H9 (cell line): ENCODE measurements around the gene TNPO3. TPM values are rescaled to one million over a fixed set of nuclear protein-coding genes. Genes with fewer than 3 reads are reported as not detected.

ENCODE experiments used
- DNase-seq: peaks from one replicate; pipeline ENCODE4 v3.0.0-alpha.2; 2017
- H2AFZ ChIP-seq: one replicate; pipeline ENCODE4 v1.6.1; 2013; ENCODE audit warnings: mild to moderate bottlenecking, low read length, control low read depth, moderate library complexity
- H2AK5ac ChIP-seq: 2 replicates; pipeline ENCODE4 v1.6.1; 2013; ENCODE audit warnings: low read length, control low read depth, mixed read lengths; ENCODE audit not compliant: insufficient read length
- H2BK120ac ChIP-seq: one replicate; pipeline ENCODE4 v1.6.1; 2013; ENCODE audit warnings: low read depth, mild to moderate bottlenecking, low read length, control low read depth, inconsistent platforms; ENCODE audit not compliant: poor library complexity, severe bottlenecking
- H2BK12ac ChIP-seq: 2 replicates; pipeline ENCODE4 v1.6.1; 2013; ENCODE audit warnings: low read length, control low read depth, mixed read lengths, low read depth; ENCODE audit not compliant: insufficient read length
- H2BK15ac ChIP-seq: 2 replicates; pipeline ENCODE4 v1.6.1; 2013; ENCODE audit warnings: low read depth, low read length, control low read depth
- H2BK20ac ChIP-seq: one replicate; pipeline ENCODE4 v1.6.1; 2013; ENCODE audit warnings: low read depth, mild to moderate bottlenecking, low read length, control low read depth, inconsistent platforms; ENCODE audit not compliant: poor library complexity, severe bottlenecking
- H2BK5ac ChIP-seq: 2 replicates; pipeline ENCODE4 v1.6.1; 2013; ENCODE audit warnings: low read length, control low read depth, mixed read lengths; ENCODE audit not compliant: insufficient read length
- H3K14ac ChIP-seq: 2 replicates; pipeline ENCODE4 v1.6.1; 2013; ENCODE audit warnings: low read length, control low read depth; ENCODE audit not compliant: insufficient read depth
- H3K18ac ChIP-seq: 2 replicates; pipeline ENCODE4 v1.6.1; 2013; ENCODE audit warnings: low read depth, mild to moderate bottlenecking, mixed read lengths, low read length, control low read depth; ENCODE audit not compliant: insufficient read length
- H3K23ac ChIP-seq: 2 replicates; pipeline ENCODE4 v1.6.1; 2013; ENCODE audit warnings: low read length, control low read depth, mixed read lengths, low read depth; ENCODE audit not compliant: insufficient read length
- H3K23me2 ChIP-seq: 2 replicates; pipeline ENCODE4 v1.6.1; 2013; ENCODE audit warnings: low read depth, mild to moderate bottlenecking, mixed read lengths, low read length, control low read depth; ENCODE audit not compliant: insufficient read length, poor library complexity, severe bottlenecking
- H3K27ac ChIP-seq: 2 replicates; pipeline ENCODE4 v1.5.1; 2013; ENCODE audit warnings: low read length, control low read depth, mixed read lengths, low read depth; ENCODE audit not compliant: insufficient read length
- H3K27me3 ChIP-seq: 2 replicates; pipeline ENCODE4 v1.6.1; 2013; ENCODE audit warnings: low read length, control low read depth, inconsistent platforms; ENCODE audit not compliant: insufficient read depth
- H3K4ac ChIP-seq: 2 replicates; pipeline ENCODE4 v1.6.1; 2013; ENCODE audit warnings: low read depth, mild to moderate bottlenecking, control low read depth, inconsistent platforms, low read length, moderate library complexity
- H3K4me1 ChIP-seq: 2 replicates; pipeline ENCODE4 v1.6.1; 2013; ENCODE audit warnings: low read length, control low read depth, inconsistent platforms; ENCODE audit not compliant: insufficient read depth
- H3K4me2 ChIP-seq: 2 replicates; pipeline ENCODE4 v1.6.1; 2013; ENCODE audit warnings: low read length, control low read depth, mixed read lengths; ENCODE audit not compliant: insufficient read length, insufficient read depth
- H3K56ac ChIP-seq: 2 replicates; pipeline ENCODE4 v1.6.1; 2013; ENCODE audit warnings: low read depth, mild to moderate bottlenecking, mixed read lengths, low read length, control low read depth; ENCODE audit not compliant: insufficient read length
- H3K79me1 ChIP-seq: 2 replicates; pipeline ENCODE4 v1.6.1; 2013; ENCODE audit warnings: low read depth, mild to moderate bottlenecking, moderate library complexity, low read length, control low read depth, inconsistent platforms; ENCODE audit not compliant: insufficient read depth, poor library complexity, severe bottlenecking
- H3K79me2 ChIP-seq: 2 replicates; pipeline ENCODE4 v1.6.1; 2013; ENCODE audit warnings: low read length, control low read depth, inconsistent platforms; ENCODE audit not compliant: insufficient read depth
- H3K9ac ChIP-seq: 2 replicates; pipeline ENCODE4 v1.6.1; 2013; ENCODE audit warnings: low read length, control low read depth, mixed read lengths; ENCODE audit not compliant: insufficient read length; ENCODE audit errors: extremely low read depth
- H3K9me3 ChIP-seq: one replicate; pipeline ENCODE4 v1.6.1; 2013; ENCODE audit warnings: low read depth, low read length, inconsistent platforms; ENCODE audit not compliant: control insufficient read depth
- H3T11ph ChIP-seq: one replicate; pipeline ENCODE4 v1.6.1; 2013; ENCODE audit warnings: mild to moderate bottlenecking, low read length, control low read depth, inconsistent platforms
- H4K20me1 ChIP-seq: one replicate; pipeline ENCODE4 v1.6.1; 2013; ENCODE audit not compliant: control insufficient read depth, insufficient read length, insufficient read depth
- H4K5ac ChIP-seq: 2 replicates; pipeline ENCODE4 v1.6.1; 2013; ENCODE audit warnings: low read depth, mild to moderate bottlenecking, mixed read lengths, low read length, control low read depth; ENCODE audit not compliant: insufficient read length
- H4K8ac ChIP-seq: replicated peaks from 2 replicates; pipeline ENCODE4 v1.6.1; 2013; ENCODE audit warnings: low read length, control low read depth, mixed read lengths, low read depth; ENCODE audit not compliant: insufficient read length
- H4K91ac ChIP-seq: 2 replicates; pipeline ENCODE4 v1.6.1; 2013; ENCODE audit warnings: low read depth, mild to moderate bottlenecking, moderate library complexity, mixed read lengths, low read length, control low read depth; ENCODE audit not compliant: insufficient read length
- H3K27ac Mint-ChIP-seq, 3 experiments: 2 replicates in 2 of 3; 3 replicates in 1 of 3; pipeline ENCODE4 v1.8.0; 2020 to 2021; ENCODE audit warnings: mixed read lengths in 3 of 3, mild to moderate bottlenecking in 1 of 3, moderate library complexity in 1 of 3
- H3K27me3 Mint-ChIP-seq: 2 replicates; pipeline ENCODE4 v1.8.0; 2021; ENCODE audit warnings: low read depth, mild to moderate bottlenecking, moderate library complexity, mixed read lengths
- H3K36me3 Mint-ChIP-seq, 3 experiments: 2 replicates in 2 of 3; 3 replicates in 1 of 3; pipeline ENCODE4 v1.8.0; 2020 to 2021; ENCODE audit warnings: low read depth in 3 of 3, mixed read lengths in 3 of 3; ENCODE audit not compliant: insufficient read depth in 1 of 3
- H3K4me1 Mint-ChIP-seq, 2 experiments: 2 replicates each; pipeline ENCODE4 v1.8.0; 2020; ENCODE audit warnings: mixed read lengths in 2 of 2
- H3K4me3 Mint-ChIP-seq, 2 experiments: 2 replicates in 1 of 2; 3 replicates in 1 of 2; pipeline ENCODE4 v1.8.0; 2020 to 2021; ENCODE audit warnings: mild to moderate bottlenecking in 2 of 2, mixed read lengths in 2 of 2, moderate library complexity in 1 of 2
- H3K9me3 Mint-ChIP-seq, 2 experiments: 2 replicates in 1 of 2; 3 replicates in 1 of 2; pipeline ENCODE4 v1.8.0; 2020; ENCODE audit warnings: mild to moderate bottlenecking in 2 of 2, mixed read lengths in 2 of 2, moderate library complexity in 1 of 2
- CTCF ChIP-seq: fragments of 200-600 bp; sonication (generic); conservative IDR thresholded peaks from 3 replicates; pipeline ENCODE4 v1.8.0; 2021; ENCODE audit warnings: antibody characterized with exemption, mild to moderate bottlenecking
- whole genome bisulfite sequencing: extraction: QIAGEN DNeasy Blood & Tissue Kit; methylation state at CpG from one replicate; pipeline ENCODE4 v1.1.7; 2013; ENCODE audit warnings: missing lambda C conversion rate, low lambda C conversion rate, mixed read lengths; ENCODE audit not compliant: insufficient read length; ENCODE audit errors: extremely low coverage; 5-methylcytosine and 5-hydroxymethylcytosine counted together
- long read RNA-seq: library from polyadenylated mRNA; unstranded; transcript quantifications from one replicate; pipeline ENCODE4 v2.0.0, GENCODE V29; 2020
- total RNA-seq: library from RNA; stranded (reverse); gene quantifications from 2 replicates; pipeline ENCODE4 v1.2.1, GENCODE V29; 2021

The TNPO3 gene
- 88.3 and 90.1 TPM in 2 replicates for total RNA-seq
- long read RNA-seq, full-length matches to known transcripts = 516 of 658 reads
- long read RNA-seq, partial matches to known transcripts = 52 of 658 reads
- long read RNA-seq, other reads (novel, unspliced or antisense) = 90 of 658 reads

- Histone ChIP-seq H2AK5ac (no peak within 1 kb of the TSS), H3K27ac (peak within 1 kb of the TSS; percentile 72), H3K9me3 (no peaks in the 10 kb centered on the region), H3K79me2 (peaks cover 26% of the 10 kb centered on the region; the same call in 1 of the 2 replicates), H3T11ph (no peak within 1 kb of the TSS), H3K14ac (peak within 1 kb of the TSS; percentile 90), H2BK20ac (no peak within 1 kb of the TSS), H2BK5ac (no peak within 1 kb of the TSS), H3K56ac (peak within 1 kb of the TSS; percentile 52), H3K4me2 (peak within 1 kb of the TSS; percentile 95), H3K9ac (peak within 1 kb of the TSS; percentile 95), H3K18ac (peak within 1 kb of the TSS; percentile 88), H2BK120ac (no peak within 1 kb of the TSS), H4K20me1 (no peaks in the 10 kb centered on the region), H4K5ac (no peak within 1 kb of the TSS), H4K91ac (no peak within 1 kb of the TSS), H3K23ac (no peak within 1 kb of the TSS), H3K23me2 (no peaks in the 10 kb centered on the region), H2AFZ (peak within 1 kb of the TSS; percentile 82), H4K8ac (no peak within 1 kb of the TSS), H3K27me3 (no peaks in the 10 kb centered on the region; the same call in 1 of the 2 replicates), H2BK12ac (no peak within 1 kb of the TSS), H3K4me1 (no peaks in the 10 kb centered on the region; the same call in 1 of the 2 replicates), H3K4ac (no peak within 1 kb of the TSS), H2BK15ac (no peak within 1 kb of the TSS), H3K79me1 (peaks cover 3% of the 10 kb centered on the region)
- Mint-ChIP-seq H3K27me3 (peaks cover 5% of the 10 kb centered on the region; the same call in 1 of the 2 replicates), H3K4me1 (peaks cover 30 to 33% of the 10 kb centered on the region in 2 experiments), H3K4me3 (peak within 1 kb of the TSS; percentile 91 to 98), H3K9me3 (peaks cover 0 to 2% of the 10 kb centered on the region in 2 experiments; a peak in 1 of 5 replicates), H3K27ac (peak within 1 kb of the TSS; percentile 100), H3K36me3 (peaks cover 2 to 10% (median 8%) of the 10 kb centered on the region in 3 experiments; a peak in 6 of 7 replicates)
- WGBS = no CpG with 5 or more reads among the region's 59 CpGs
- peak; percentile 96 for DNase-seq
- TF ChIP-seq CTCF = no peak
Observed at GRCh38 chr7:129054438-129055293, at the start of gene TNPO3. TNPO3 (minus strand) TSS chr7:129055111; CDS start chr7:129054770, 341 bp downstream.
